ENCODE data around the gene RFX4. TPM values are rescaled to one million over a fixed set of nuclear protein-coding genes. Genes with fewer than 3 reads are reported as not detected.

Gene RFX4
- total RNA-seq, 1 donor from 2014 or later = not detected

- Mint-ChIP-seq H3K36me3 (ENCODE audit: unreplicated experiment) (no peaks in the 10 kb centered on the region), H3K27me3 (ENCODE audit: unreplicated experiment) (no peaks in the 10 kb centered on the region), H3K27ac (ENCODE audit: unreplicated experiment) (no peak overlapping the region), H3K9me3 (ENCODE audit: unreplicated experiment) (no peaks in the 10 kb centered on the region), H3K4me3 (ENCODE audit: unreplicated experiment) (no peak overlapping the region), H3K4me1 (ENCODE audit: low read depth, unreplicated experiment) (no peaks in the 10 kb centered on the region)
- no peak for TF ChIP-seq CTCF (IDR thresholded peaks at IDR 0.05; ENCODE audit: partially characterized antibody, unreplicated experiment)
- DNase-seq = no peak
Measured at GRCh38 chr12:106740818-106741217, 158.0 kb downstream of the RFX4 start.

- no peak for TF ChIP-seq CTCF (IDR thresholded peaks at IDR 0.05; ENCODE audit: partially characterized antibody, unreplicated experiment)
- Mint-ChIP-seq H3K4me3 (ENCODE audit: unreplicated experiment) (no peak overlapping the region), H3K36me3 (ENCODE audit: unreplicated experiment) (no peaks in the 10 kb centered on the region), H3K27ac (ENCODE audit: unreplicated experiment) (no peak overlapping the region), H3K27me3 (ENCODE audit: unreplicated experiment) (no peaks in the 10 kb centered on the region), H3K4me1 (ENCODE audit: low read depth, unreplicated experiment) (no peaks in the 10 kb centered on the region), H3K9me3 (ENCODE audit: unreplicated experiment) (no peaks in the 10 kb centered on the region)
- no peak for DNase-seq
Measured at GRCh38 chr12:106741247-106741646, 158.4 kb downstream of the RFX4 start.

GRCh38 chr12:106743270-106743988 is 160.6 kb downstream of the RFX4 start:
- no peaks in the 10 kb centered on the region for H3K4me1 Mint-ChIP-seq (ENCODE audit: low read depth, unreplicated experiment)
- TF ChIP-seq CTCF (IDR thresholded peaks at IDR 0.05; ENCODE audit: partially characterized antibody, unreplicated experiment) = no peak
- H3K4me3 Mint-ChIP-seq (ENCODE audit: unreplicated experiment) = no peak overlapping the region
- H3K9me3 Mint-ChIP-seq (ENCODE audit: unreplicated experiment) = no peaks in the 10 kb centered on the region
- no peak overlapping the region for H3K27ac Mint-ChIP-seq (ENCODE audit: unreplicated experiment)
- peaks cover 4% of the 10 kb centered on the region for H3K36me3 Mint-ChIP-seq (ENCODE audit: unreplicated experiment)
- no peak for DNase-seq
- peaks cover 4% of the 10 kb centered on the region for H3K27me3 Mint-ChIP-seq (ENCODE audit: unreplicated experiment)

GRCh38 chr12:106744600-106744999 is 161.8 kb downstream of the RFX4 start:
- Mint-ChIP-seq H3K36me3 (ENCODE audit: unreplicated experiment) (peaks cover 4% of the 10 kb centered on the region), H3K4me3 (ENCODE audit: unreplicated experiment) (no peak overlapping the region), H3K9me3 (ENCODE audit: unreplicated experiment) (no peaks in the 10 kb centered on the region), H3K27ac (ENCODE audit: unreplicated experiment) (no peak overlapping the region), H3K27me3 (ENCODE audit: unreplicated experiment) (peaks cover 4% of the 10 kb centered on the region), H3K4me1 (ENCODE audit: low read depth, unreplicated experiment) (no peaks in the 10 kb centered on the region)
- no peak for TF ChIP-seq CTCF (IDR thresholded peaks at IDR 0.05; ENCODE audit: partially characterized antibody, unreplicated experiment)
- no peak for DNase-seq

GRCh38 chr12:106745181-106745745 is 162.5 kb downstream of the RFX4 start:
- no peak for TF ChIP-seq CTCF (IDR thresholded peaks at IDR 0.05; ENCODE audit: partially characterized antibody, unreplicated experiment)
- H3K36me3 Mint-ChIP-seq (ENCODE audit: unreplicated experiment) = peaks cover 4% of the 10 kb centered on the region
- no peak overlapping the region for H3K4me3 Mint-ChIP-seq (ENCODE audit: unreplicated experiment)
- no peaks in the 10 kb centered on the region for H3K9me3 Mint-ChIP-seq (ENCODE audit: unreplicated experiment)
- H3K4me1 Mint-ChIP-seq (ENCODE audit: low read depth, unreplicated experiment) = no peaks in the 10 kb centered on the region
- DNase-seq = no peak
- no peak overlapping the region for H3K27ac Mint-ChIP-seq (ENCODE audit: unreplicated experiment)
- H3K27me3 Mint-ChIP-seq (ENCODE audit: unreplicated experiment) = peaks cover 4% of the 10 kb centered on the region
